Colonic mucosa (tissue), 4 donors: Measurements from ENCODE around the gene EHMT2. TPM values are rescaled to one million over a fixed set of nuclear protein-coding genes. Genes with fewer than 3 reads are reported as not detected.

ENCODE experiments used
- DNase-seq: peaks from one replicate; pipeline ENCODE4 v3.0.0-alpha.2; 2020
- H3K27ac ChIP-seq: fragments of 200-600 bp; one replicate; pipeline ENCODE4 v1.8.0; 2021
- H3K27me3 ChIP-seq: fragments of 200-600 bp; one replicate; pipeline ENCODE4 v1.8.0; 2021
- H3K36me3 ChIP-seq: fragments of 200-600 bp; one replicate; pipeline ENCODE4 v1.8.0; 2021
- H3K4me1 ChIP-seq: fragments of 200-600 bp; one replicate; pipeline ENCODE4 v1.8.0; 2021; ENCODE audit warnings: mild to moderate bottlenecking
- H3K4me3 ChIP-seq: fragments of 200-600 bp; one replicate; pipeline ENCODE4 v1.8.0; 2021
- H3K9ac ChIP-seq, 2 donors: one replicate each; pipeline ENCODE4 v1.7.0; 2013; ENCODE audit warnings: control low read depth in 2 of 2, low read depth in 2 of 2, low read length in 2 of 2
- H3K9me3 ChIP-seq: fragments of 200-600 bp; one replicate; pipeline ENCODE4 v1.8.0; 2021
- CTCF ChIP-seq: fragments of 200-600 bp; IDR thresholded peaks from one replicate; pipeline ENCODE4 v1.8.0; 2022; ENCODE audit warnings: antibody characterized with exemption, mild to moderate bottlenecking
- intact Hi-C: fragments of 100-400 bp; cut with DNase I; formaldehyde crosslinking; loops from one replicate; pipeline ENCODE4 v1.14.1; 2022
- total RNA-seq, 2 donors: library from RNA; stranded (reverse); fragmentation: NEBNext Ultra II Directional in 1 of 2; extraction: Animal tissue kit (Norgen Biotek cat#: 25700) in 1 of 2; gene quantifications; one replicate each; pipeline ENCODE4 v1.2.1, GENCODE V29; 2021
- donor health status: healthy.
- donor health status: DM: no; HTN: no; CAD: no.
- donor health status: DM: no; HTN: no; CAD: no.

Gene EHMT2
- total RNA-seq, 2 donors from 2014 or later = 28.4 to 52.1 TPM

- H3K4me3 ChIP-seq = peak overlapping the region; percentile 62
- intact Hi-C loops = loop anchor here (5.0 kb wide), 1 partner anchor 59 kb away; no protein-coding TSS in a partner anchor
- peaks cover 5% of the 10 kb centered on the region for H3K4me1 ChIP-seq
- no peaks in the 10 kb centered on the region for H3K36me3 ChIP-seq
- no peak for TF ChIP-seq CTCF
- H3K27me3 ChIP-seq = no peaks in the 10 kb centered on the region
- peak overlapping the region; percentile 57 to 91 for H3K9ac ChIP-seq
- H3K27ac ChIP-seq = peak overlapping the region; percentile 91
- DNase-seq = peak; percentile 32
- no peaks in the 10 kb centered on the region for H3K9me3 ChIP-seq
These were observed 66.6 kb downstream of the EHMT2 start for GRCh38 chr6:31830886-31831335.

Other genes starting within 250 kb of the EHMT2 start
- gene BAG6, start 245.0 kb downstream of the EHMT2 start, total RNA-seq = 100 to 1,000 TPM; 266 to 337 TPM
- 1 to 10 TPM; 1.6 to 2.4 TPM for gene APOM, start 241.8 kb downstream of the EHMT2 start, total RNA-seq
- gene C6orf47, start 236.9 kb downstream of the EHMT2 start, total RNA-seq = 10 to 100 TPM; 28.3 to 32.8 TPM
- 10 to 100 TPM; 11.0 to 14.9 TPM for gene GPANK1, start 232.7 kb downstream of the EHMT2 start, total RNA-seq
- gene CSNK2B, start 231.6 kb downstream of the EHMT2 start, total RNA-seq = 100 to 1,000 TPM; 140 to 152 TPM
- 1 to 10 TPM; 4.4 to 9.0 TPM for gene LY6G5B, start 227.7 kb downstream of the EHMT2 start, total RNA-seq
- 1 to 10 TPM; 1.9 to 2.8 TPM for gene LY6G5C, start 216.6 kb downstream of the EHMT2 start, total RNA-seq
- gene ABHD16A, start 194.4 kb downstream of the EHMT2 start, total RNA-seq = 10 to 100 TPM; 56.8 to 65.2 TPM
- gene LY6G6F, start 190.8 kb downstream of the EHMT2 start, total RNA-seq = not detected
- not detected for gene LY6G6D, start 182.3 kb downstream of the EHMT2 start, total RNA-seq
- 1 to 10 TPM in 1 of 2 donors, not detected in 1; 2.3 TPM for gene LY6G6C, start 176.0 kb downstream of the EHMT2 start, total RNA-seq
- under 1 TPM; 0.19 to 0.57 TPM for gene MPIG6B, start 174.3 kb downstream of the EHMT2 start, total RNA-seq
- gene DDAH2, start 168.4 kb downstream of the EHMT2 start, total RNA-seq = 10 to 100 TPM; 92.1 to 98.7 TPM
- 100 to 1,000 TPM; 622 to 646 TPM for gene CLIC1, start 161.2 kb downstream of the EHMT2 start, total RNA-seq
- 10 to 100 TPM; 13.3 to 34.2 TPM for gene MSH5, start 157.7 kb downstream of the EHMT2 start, total RNA-seq
- gene SAPCD1, start 135.0 kb downstream of the EHMT2 start, total RNA-seq = 1 to 10 TPM; 1.7 to 8.9 TPM
- 10 to 100 TPM in 1 of 2 donors, 1 to 10 TPM in 1; 6.1 to 10.1 TPM for gene VWA7, start 120.4 kb downstream of the EHMT2 start, total RNA-seq
- 100 to 1,000 TPM in 1 of 2 donors, 10 to 100 TPM in 1; 40.8 to 136 TPM for gene VARS1, start 101.9 kb downstream of the EHMT2 start, total RNA-seq
- 10 to 100 TPM; 37.6 to 61.3 TPM for gene LSM2, start 90.7 kb downstream of the EHMT2 start, total RNA-seq
- gene HSPA1L, start 82.4 kb downstream of the EHMT2 start, total RNA-seq = 1 to 10 TPM in 1 of 2 donors, under 1 TPM in 1; 0.98 to 1.4 TPM
- 100 to 1,000 TPM; 248 to 397 TPM for gene HSPA1A, start 82.2 kb downstream of the EHMT2 start, total RNA-seq
- gene HSPA1B, start 70.0 kb downstream of the EHMT2 start, total RNA-seq = 100 to 1,000 TPM; 278 to 543 TPM
- 10 to 100 TPM; 33.8 to 47.4 TPM for gene NEU1, start 34.9 kb downstream of the EHMT2 start, total RNA-seq
- gene SLC44A4, start 18.7 kb downstream of the EHMT2 start, total RNA-seq = 100 to 1,000 TPM; 546 to 779 TPM
- gene ZBTB12, start 4.4 kb upstream of the EHMT2 start, total RNA-seq = 1 to 10 TPM; 2.0 to 4.9 TPM
- 10 to 100 TPM in 1 of 2 donors, 1 to 10 TPM in 1; 7.8 to 15.2 TPM for gene C2, start 30.0 kb upstream of the EHMT2 start, total RNA-seq
- gene CFB, start 48.4 kb upstream of the EHMT2 start, total RNA-seq = 10 to 100 TPM; 20.4 to 60.6 TPM
- 10 to 100 TPM; 50.3 to 55.6 TPM for gene NELFE, start 61.3 kb upstream of the EHMT2 start, total RNA-seq
- 10 to 100 TPM; 52.5 to 81.1 TPM for gene SKIC2, start 61.5 kb upstream of the EHMT2 start, total RNA-seq
- 10 to 100 TPM; 13.0 to 16.1 TPM for gene DXO, start 74.4 kb upstream of the EHMT2 start, total RNA-seq
- gene C4A, start 84.4 kb upstream of the EHMT2 start, total RNA-seq = 10 to 100 TPM; 15.9 to 23.4 TPM
- 10 to 100 TPM; 11.9 to 19.4 TPM for gene C4B, start 117.1 kb upstream of the EHMT2 start, total RNA-seq
- 1 to 10 TPM in 1 of 2 donors, not detected in 1; 3.3 TPM for gene CYP21A2, start 140.7 kb upstream of the EHMT2 start, total RNA-seq
- 10 to 100 TPM in 1 of 2 donors, 1 to 10 TPM in 1; 7.3 to 20.1 TPM for gene TNXB, start 211.6 kb upstream of the EHMT2 start, total RNA-seq
- 100 to 1,000 TPM in 1 of 2 donors, 10 to 100 TPM in 1; 83.3 to 131 TPM for gene ATF6B, start 230.5 kb upstream of the EHMT2 start, total RNA-seq
- 1 to 10 TPM; 5.2 to 8.1 TPM for gene FKBPL, start 232.6 kb upstream of the EHMT2 start, total RNA-seq